ENCODE measurements around the gene SEMA3B. TPM values are rescaled to one million over a fixed set of nuclear protein-coding genes. Genes with fewer than 3 reads are reported as not detected.
A peak's percentile ranks its signal among the peaks of the same experiment; 100 is the strongest.

SEMA3B gene
- total and polyA plus RNA-seq, 2 of the 4 experiments (the other 2 are of a cell fraction), result 4.3 to 29.3 TPM

DNA sequence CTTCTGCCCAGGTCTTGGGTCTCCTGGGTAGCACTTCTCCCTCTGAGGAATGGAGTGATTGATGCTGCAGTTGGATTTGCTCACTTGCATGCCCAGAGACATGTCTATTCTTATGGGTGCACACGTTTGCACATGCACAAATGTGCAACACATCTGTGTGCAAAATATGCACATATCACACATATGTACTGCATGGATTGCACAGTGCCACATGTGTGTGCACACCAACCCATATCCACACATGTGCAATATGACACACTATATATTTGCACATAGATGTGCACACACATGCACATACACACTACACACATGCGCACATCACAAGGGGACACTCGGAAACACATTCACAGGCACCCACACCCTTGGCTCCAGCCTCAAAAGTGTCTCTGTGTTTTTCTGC is 671 bp upstream of the SEMA3B start:
- H3K27ac ChIP-seq (ENCODE audit: insufficient read depth, low read length), result peak overlapping the region; percentile 80; the same call in 1 of the 2 replicates
- DNase-seq (no peak), ATAC-seq (ENCODE audit: low read depth) (no peak)
- dilution Hi-C loops (cut with HindIII; ENCODE audit: low sequenced_read_pairs, unreplicated experiment) (no loop called here), in situ Hi-C loops (cut with MboI; ENCODE audit: low sequenced_read_pairs) (no loop called here), intact Hi-C loops (cut with micrococcal nuclease) (no loop called here)
- POLR2A ChIA-PET (ENCODE audit: unreplicated experiment), result no interaction called here
- H3K27me3 ChIP-seq (ENCODE audit: control insufficient read depth, insufficient read depth, low read length), result no peaks in the 10 kb centered on the region
- BruUV-seq (replicated peaks), result no TSS peak
- H3K9me1 ChIP-seq (ENCODE audit: insufficient read depth, low read length), result peaks cover 39% of the 10 kb centered on the region
- H2BK5ac ChIP-seq (ENCODE audit: low read depth, low read length, poor library complexity, severe bottlenecking), result peak overlapping the region; percentile 83
- H3K56ac ChIP-seq (ENCODE audit: extremely low read depth, insufficient read depth, low read length), result no peak overlapping the region
- CTCF ChIA-PET, result interaction anchor here (1.6 kb wide), 1 partner anchor 41 kb away, joined by 5 read pairs; no protein-coding TSS in a partner anchor
- H3K14ac ChIP-seq (replicated peaks; ENCODE audit: low read depth, low read length), result peak overlapping the region; percentile 33; the same call in 1 of the 2 replicates
- peak overlapping the region; percentile 71 for H2AFZ ChIP-seq (replicated peaks; ENCODE audit: low read length, poor library complexity)
- H3K36me3 ChIP-seq (ENCODE audit: control insufficient read depth, insufficient read depth, low read length), result peaks cover 2% of the 10 kb centered on the region; the same call in 1 of the 2 replicates
- 0 out of 2 replicates have a peak overlapping the region, but pooled peaks have one; percentile 27 for H4K91ac ChIP-seq (ENCODE audit: insufficient read depth, low read depth, low read length)
- peaks cover 3 to 49% of the 10 kb centered on the region in 2 experiments; a peak in 3 of 4 replicates for H3K79me1 ChIP-seq (ENCODE audit: low read depth in 1 of 2, low read length in 2 of 2)
- H4K5ac ChIP-seq (ENCODE audit: low read depth, low read length), result no peak overlapping the region
- peak overlapping the region; percentile 56 to 98; a peak in 1 of 4 replicates for H4K8ac ChIP-seq (ENCODE audit: low read depth in 2 of 2, low read length in 2 of 2)
- WGBS, 2 experiments (ENCODE audit: extremely low coverage in 2 of 2, insufficient read length in 1 of 2), result 70% methylated on average over 2 of the region's 3 CpGs; no CpG with 5 or more reads in 1 of the 2 experiments
- no peaks in the 10 kb centered on the region for H3K9me3 ChIP-seq (ENCODE audit: control insufficient read depth, insufficient read depth, low read length)
- H3K23ac ChIP-seq (ENCODE audit: low read depth, low read length), result no peak overlapping the region
- H3K9ac ChIP-seq (ENCODE audit: low read depth, low read length), result no peak overlapping the region; the same call in 1 of the 2 replicates
- H2AK9ac ChIP-seq (replicated peaks; ENCODE audit: low read depth, low read length, poor library complexity), result peak overlapping the region; percentile 95
- H2BK120ac ChIP-seq (ENCODE audit: low read depth, low read length), result peak overlapping the region; percentile 94
- no peaks in the 10 kb centered on the region for H4K20me1 ChIP-seq (ENCODE audit: insufficient read depth, low read length)
- H2BK20ac ChIP-seq (ENCODE audit: low read depth, low read length), result peak overlapping the region; percentile 90; the same call in 1 of the 2 replicates
- peak overlapping the region; percentile 95; the same call in 1 of the 3 replicates for H2BK15ac ChIP-seq (ENCODE audit: low read depth, low read length)
- H2AK5ac ChIP-seq (ENCODE audit: low read depth, low read length), result peak overlapping the region; percentile 96; the same call in 1 of the 2 replicates
- H3K4me1 ChIP-seq (ENCODE audit: control insufficient read depth, insufficient read depth, low read length), result peaks cover 67% of the 10 kb centered on the region
- peak overlapping the region; percentile 71 for H3K4me2 ChIP-seq (ENCODE audit: low read depth, low read length)
- H3K18ac ChIP-seq (ENCODE audit: low read depth, low read length), result no peak overlapping the region; the same call in 1 of the 2 replicates
- TF ChIP-seq MAFK (IDR thresholded peaks at IDR 0.05; ENCODE audit: low read depth, low read length) (no peak), POLR2A (IDR thresholded peaks at IDR 0.05; ENCODE audit: low read depth, low read length) (no peak), CHD1 (IDR thresholded peaks at IDR 0.05; ENCODE audit: low read depth, low read length) (no peak), RFX5 (IDR thresholded peaks at IDR 0.05; ENCODE audit: low read depth, low read length) (no peak), MXI1 (IDR thresholded peaks at IDR 0.05; ENCODE audit: borderline replicate concordance, low read depth, low read length) (no peak), NFE2L2 (IDR thresholded peaks at IDR 0.05; ENCODE audit: low read depth, low read length) (no peak), CEBPB (IDR thresholded peaks at IDR 0.05; ENCODE audit: low read depth, low read length) (no peak), RAD21 (IDR thresholded peaks at IDR 0.05; ENCODE audit: low read length) (no peak), MAZ (IDR thresholded peaks at IDR 0.05; ENCODE audit: borderline replicate concordance, low read depth, low read length) (no peak), FOS (IDR thresholded peaks at IDR 0.05; ENCODE audit: low read depth, low read length) (no peak), RCOR1 (IDR thresholded peaks at IDR 0.05; ENCODE audit: insufficient replicate concordance, low read length) (no peak), SMC3 (IDR thresholded peaks at IDR 0.05; ENCODE audit: low read depth, low read length) (no peak), BHLHE40 (IDR thresholded peaks at IDR 0.05; ENCODE audit: low read depth, low read length) (no peak)
- TF ChIP-seq, protein P1, sequence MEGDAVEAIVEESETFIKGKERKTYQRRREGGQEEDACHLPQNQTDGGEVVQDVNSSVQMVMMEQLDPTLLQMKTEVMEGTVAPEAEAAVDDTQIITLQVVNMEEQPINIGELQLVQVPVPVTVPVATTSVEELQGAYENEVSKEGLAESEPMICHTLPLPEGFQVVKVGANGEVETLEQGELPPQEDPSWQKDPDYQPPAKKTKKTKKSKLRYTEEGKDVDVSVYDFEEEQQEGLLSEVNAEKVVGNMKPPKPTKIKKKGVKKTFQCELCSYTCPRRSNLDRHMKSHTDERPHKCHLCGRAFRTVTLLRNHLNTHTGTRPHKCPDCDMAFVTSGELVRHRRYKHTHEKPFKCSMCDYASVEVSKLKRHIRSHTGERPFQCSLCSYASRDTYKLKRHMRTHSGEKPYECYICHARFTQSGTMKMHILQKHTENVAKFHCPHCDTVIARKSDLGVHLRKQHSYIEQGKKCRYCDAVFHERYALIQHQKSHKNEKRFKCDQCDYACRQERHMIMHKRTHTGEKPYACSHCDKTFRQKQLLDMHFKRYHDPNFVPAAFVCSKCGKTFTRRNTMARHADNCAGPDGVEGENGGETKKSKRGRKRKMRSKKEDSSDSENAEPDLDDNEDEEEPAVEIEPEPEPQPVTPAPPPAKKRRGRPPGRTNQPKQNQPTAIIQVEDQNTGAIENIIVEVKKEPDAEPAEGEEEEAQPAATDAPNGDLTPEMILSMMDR (conservative IDR thresholded peaks at IDR 0.05; ENCODE audit: low read depth, low read length), result no peak
- TF ChIP-seq, protein P2, sequence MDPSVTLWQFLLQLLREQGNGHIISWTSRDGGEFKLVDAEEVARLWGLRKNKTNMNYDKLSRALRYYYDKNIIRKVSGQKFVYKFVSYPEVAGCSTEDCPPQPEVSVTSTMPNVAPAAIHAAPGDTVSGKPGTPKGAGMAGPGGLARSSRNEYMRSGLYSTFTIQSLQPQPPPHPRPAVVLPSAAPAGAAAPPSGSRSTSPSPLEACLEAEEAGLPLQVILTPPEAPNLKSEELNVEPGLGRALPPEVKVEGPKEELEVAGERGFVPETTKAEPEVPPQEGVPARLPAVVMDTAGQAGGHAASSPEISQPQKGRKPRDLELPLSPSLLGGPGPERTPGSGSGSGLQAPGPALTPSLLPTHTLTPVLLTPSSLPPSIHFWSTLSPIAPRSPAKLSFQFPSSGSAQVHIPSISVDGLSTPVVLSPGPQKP (IDR thresholded peaks at IDR 0.05; ENCODE audit: borderline replicate concordance, low read depth, low read length), result no peak
- TF ChIP-seq, protein P3, sequence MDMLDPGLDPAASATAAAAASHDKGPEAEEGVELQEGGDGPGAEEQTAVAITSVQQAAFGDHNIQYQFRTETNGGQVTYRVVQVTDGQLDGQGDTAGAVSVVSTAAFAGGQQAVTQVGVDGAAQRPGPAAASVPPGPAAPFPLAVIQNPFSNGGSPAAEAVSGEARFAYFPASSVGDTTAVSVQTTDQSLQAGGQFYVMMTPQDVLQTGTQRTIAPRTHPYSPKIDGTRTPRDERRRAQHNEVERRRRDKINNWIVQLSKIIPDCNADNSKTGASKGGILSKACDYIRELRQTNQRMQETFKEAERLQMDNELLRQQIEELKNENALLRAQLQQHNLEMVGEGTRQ (IDR thresholded peaks at IDR 0.05; ENCODE audit: low read depth, low read length), result no peak
- peak overlapping the region; percentile 100 for H3K4ac ChIP-seq (ENCODE audit: low read depth, low read length)
- H3K4me3 ChIP-seq (ENCODE audit: insufficient read depth, low read depth, low read length), result no peak overlapping the region
